Umbilical cord (tissue), 2 donors: ENCODE data around the gene GIPC3. TPM values are rescaled to one million over a fixed set of nuclear protein-coding genes. Genes with fewer than 3 reads are reported as not detected.
A peak's percentile ranks its signal among the peaks of the same experiment; 100 is the strongest.
"Not testable (repeated sequence)": the region's sequence is repeated elsewhere in the genome, so short reads cannot be mapped to it uniquely, and the experiment has no call there.

Source experiments
- DNase-seq: peaks from one replicate; pipeline ENCODE4 v3.0.0-alpha.2; 2015; ENCODE audit warnings: low spot score
- total RNA-seq: library from RNA; depleted of rRNA; stranded (reverse); fragments of >200 nt; gene quantifications from one replicate; pipeline ENCODE4 v1.2.3, GENCODE V29; 2014; ENCODE audit warnings: low replicate concordance; ENCODE audit not compliant: insufficient read depth

Gene GIPC3
- total RNA-seq, 1 donor from 2014 or later = 0.24 TPM

- DNase-seq = no peak
Measured at GRCh38 chr19:3550947-3551791, 34.1 kb upstream of the GIPC3 start.

GRCh38 chr19:3551792-3552095 is 33.5 kb upstream of the GIPC3 start:
- DNase-seq = no peak

GRCh38 chr19:3554254-3555083 is 30.8 kb upstream of the GIPC3 start:
- no peak for DNase-seq

- DNase-seq = no peak
Measured at GRCh38 chr19:3555653-3556422, 29.4 kb upstream of the GIPC3 start.

GRCh38 chr19:3556423-3556977 is 28.8 kb upstream of the GIPC3 start:
- DNase-seq = no peak

GRCh38 chr19:3556978-3557460 is 28.3 kb upstream of the GIPC3 start:
- no peak for DNase-seq

- DNase-seq = peak; percentile 96
Measured at GRCh38 chr19:3557461-3558248, 27.6 kb upstream of the GIPC3 start, which contains the start of gene MFSD12. Gene MFSD12 (minus strand): TSS chr19:3557586. CDS start chr19:3557403, 183 bp downstream.

GRCh38 chr19:3563709-3564524 is 21.4 kb upstream of the GIPC3 start:
- no peak for DNase-seq

- DNase-seq = no peak
Measured at GRCh38 chr19:3565139-3565538, 20.1 kb upstream of the GIPC3 start.

GRCh38 chr19:3570042-3570441 is 15.2 kb upstream of the GIPC3 start:
- DNase-seq = not testable (repeated sequence)

- no peak for DNase-seq
Measured at GRCh38 chr19:3570606-3571011, 14.7 kb upstream of the GIPC3 start.

- peak; percentile 100 for DNase-seq
Measured at GRCh38 chr19:3572132-3572854, 13.0 kb upstream of the GIPC3 start.

GRCh38 chr19:3572855-3573161 is 12.5 kb upstream of the GIPC3 start, which contains the start of gene HMG20B:
Gene HMG20B (plus strand): TSS chr19:3572944. CDS start chr19:3573310, 366 bp downstream.
- no peak for DNase-seq

- peak; percentile 31 for DNase-seq
Measured at GRCh38 chr19:3573162-3573857, 12.0 kb upstream of the GIPC3 start.

- peak; percentile 82 for DNase-seq
Measured at GRCh38 chr19:3573858-3574637, 11.2 kb upstream of the GIPC3 start.

GRCh38 chr19:3575260-3575741 is 10.0 kb upstream of the GIPC3 start:
- DNase-seq = no peak

GRCh38 chr19:3575949-3576673 is 9.2 kb upstream of the GIPC3 start:
- no peak for DNase-seq
